ENCODE measurements around the gene SLC6A16.
"Not testable (repeated sequence)": the region's sequence is repeated elsewhere in the genome, so short reads cannot be mapped to it uniquely, and the experiment has no call there.

SLC6A16 gene

DNA sequence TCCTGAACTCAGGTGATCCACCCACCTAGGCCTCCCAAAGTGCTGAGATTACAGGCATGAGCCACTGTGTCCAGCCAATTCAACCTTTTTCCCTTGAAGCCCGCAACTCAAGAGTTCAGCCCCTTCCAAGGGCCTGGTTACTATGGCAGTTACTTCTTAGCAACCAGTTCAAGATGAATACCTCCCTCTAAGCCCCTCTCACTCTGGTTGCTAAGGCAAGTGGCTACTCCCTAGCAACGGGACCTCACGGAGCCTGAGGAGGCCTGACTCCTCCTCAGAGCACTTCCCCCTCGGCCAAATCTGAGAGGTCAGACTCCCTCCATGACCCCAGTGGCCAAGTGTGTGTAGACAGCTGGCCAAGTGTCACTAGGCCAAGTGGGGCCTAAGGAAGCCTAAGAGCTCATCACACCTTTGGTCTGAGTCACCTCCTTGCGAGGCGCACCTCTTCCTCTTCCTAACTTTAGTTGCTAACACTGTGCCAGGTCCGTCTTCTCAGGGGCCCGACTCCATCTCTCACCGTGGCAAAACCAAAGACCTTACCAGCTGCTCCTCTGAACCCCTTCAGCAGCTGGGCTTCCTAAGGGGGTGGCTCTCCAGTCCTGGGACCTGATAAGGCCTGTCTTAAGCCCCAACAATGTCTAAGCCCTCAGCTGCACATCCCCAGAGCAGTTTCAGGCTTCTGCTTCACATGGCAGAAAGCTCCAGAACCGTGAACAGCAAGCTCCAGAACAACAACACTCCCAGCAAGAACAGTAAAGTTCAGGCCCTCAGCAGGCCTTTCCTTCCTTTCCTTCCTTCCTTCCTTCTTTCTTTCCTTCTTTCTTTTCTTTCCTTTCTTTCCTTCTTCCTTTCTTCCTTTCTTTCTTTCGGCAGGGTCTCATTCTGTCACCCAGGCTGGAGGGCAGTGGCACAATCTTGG is 19.8 kb upstream of the SLC6A16 start:
- DNase-seq: no peak

DNA sequence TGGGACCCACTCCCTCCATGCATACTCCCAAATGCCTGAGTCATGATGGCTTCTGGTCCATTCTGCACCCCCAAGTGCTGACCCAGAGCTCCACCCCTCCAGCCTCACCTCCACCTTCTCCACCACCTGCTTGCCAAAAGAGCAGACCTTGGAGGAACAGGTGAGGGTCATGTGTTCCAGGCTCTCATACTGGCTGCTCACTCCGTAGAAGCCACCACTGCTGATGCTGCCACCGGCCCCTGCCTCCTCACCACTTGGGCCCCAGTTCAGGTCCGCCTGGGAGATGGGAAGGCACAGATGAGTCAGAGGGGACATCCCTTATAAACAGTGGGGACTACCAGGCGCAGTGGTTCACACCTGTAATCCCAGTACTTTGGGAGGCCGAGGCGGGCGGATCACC is 18.1 kb upstream of the SLC6A16 start:
- DNase-seq: no peak

DNA sequence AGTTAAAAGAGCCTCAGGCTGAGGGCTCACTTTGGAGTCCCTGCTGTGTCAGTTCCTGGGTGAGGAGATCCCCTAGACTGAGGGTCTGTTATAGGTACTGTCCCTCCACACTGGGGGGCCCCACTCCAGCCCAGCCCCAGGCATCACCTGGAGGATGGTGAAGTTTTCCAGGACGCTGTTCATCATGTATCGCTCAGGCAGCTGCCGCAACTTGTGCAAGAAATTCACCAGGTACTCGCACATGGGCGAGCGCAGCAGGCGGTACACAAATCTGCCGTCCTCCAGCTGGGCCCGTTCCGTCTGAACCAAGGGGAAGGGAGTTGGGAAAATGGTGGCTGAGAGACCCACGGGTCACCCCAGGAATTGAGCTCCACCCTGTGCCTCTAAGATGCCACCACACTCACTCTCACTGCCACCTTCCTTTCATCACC is 17.3 kb upstream of the SLC6A16 start:
- no peak for DNase-seq

DNA sequence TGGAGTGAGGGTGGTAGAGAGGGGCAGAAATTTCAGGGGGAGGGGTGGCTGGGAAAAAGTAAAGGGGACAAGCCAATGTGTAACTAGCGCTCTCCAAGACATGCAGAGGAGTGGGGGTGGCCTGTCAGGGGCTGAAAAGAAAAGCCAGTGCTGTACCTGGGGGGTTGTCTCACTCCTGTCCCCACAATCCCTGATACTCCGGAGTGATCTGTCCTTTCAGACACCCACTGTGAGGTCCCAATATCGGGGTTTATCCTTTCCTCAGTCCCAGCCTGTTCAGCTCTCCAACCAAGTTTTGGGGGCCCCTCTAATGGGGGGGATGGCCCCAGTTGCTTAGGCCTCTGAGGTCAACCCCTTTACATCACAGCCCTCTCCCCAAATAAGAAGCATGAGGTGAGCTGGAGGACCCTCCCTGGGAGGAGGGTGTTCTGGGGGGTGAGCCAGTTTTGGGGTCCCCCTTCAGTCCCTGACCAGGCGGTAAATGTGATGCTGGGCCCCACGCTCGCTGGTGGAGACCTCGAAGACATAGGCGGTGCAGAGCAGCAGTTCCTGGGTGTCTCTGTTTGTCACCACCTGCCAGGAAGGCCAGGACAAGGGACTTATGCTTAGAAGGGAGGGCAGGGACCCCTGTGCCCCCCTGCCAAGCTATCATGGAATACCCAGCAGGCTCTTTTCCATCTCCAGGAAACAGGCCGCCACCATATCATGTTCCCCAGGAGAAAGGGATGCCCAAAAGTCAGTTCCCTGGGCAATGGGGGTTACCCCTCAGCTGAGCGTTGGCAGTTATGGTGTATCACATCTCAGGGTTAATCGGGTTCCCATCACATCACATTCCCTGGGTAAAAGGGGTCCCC is 16.1 kb upstream of the SLC6A16 start:
- no peak for DNase-seq

DNA sequence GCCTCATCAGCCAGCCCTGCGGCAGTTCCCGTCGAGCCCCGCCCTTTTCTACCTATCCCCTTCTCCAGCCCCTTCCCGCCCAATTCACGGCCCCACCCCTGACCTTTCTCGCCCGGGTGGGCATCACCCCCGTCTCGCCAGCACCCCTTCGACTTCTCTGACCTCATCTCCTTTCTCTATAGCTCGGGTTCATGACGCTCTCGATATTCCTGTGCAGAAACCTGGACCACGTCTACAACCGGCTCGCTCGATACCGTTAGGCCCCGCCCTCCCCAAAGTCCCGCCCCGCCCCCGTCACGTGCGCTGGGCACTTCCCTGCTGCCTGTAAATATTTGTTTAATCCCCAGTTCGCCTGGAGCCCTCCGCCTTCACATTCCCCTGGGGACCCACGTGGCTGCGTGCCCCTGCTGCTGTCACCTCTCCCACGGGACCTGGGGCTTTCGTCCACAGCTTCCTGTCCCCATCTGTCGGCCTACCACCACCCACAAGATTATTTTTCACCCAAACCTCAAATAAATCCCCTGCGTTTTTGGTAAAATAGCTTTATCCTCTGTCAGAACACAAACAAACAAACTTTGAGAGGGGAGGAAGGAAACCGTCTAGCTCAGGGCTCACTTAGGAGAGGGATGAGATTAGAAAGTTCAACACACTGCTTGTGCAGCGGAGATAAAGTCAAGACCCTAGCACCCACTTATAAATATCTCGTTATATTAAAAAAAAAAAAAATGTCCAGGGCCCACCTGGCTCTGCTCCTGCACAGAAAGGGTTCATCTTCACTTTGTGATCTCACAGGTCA is 15.3 kb upstream of the SLC6A16 start:
- DNase-seq: peak; percentile 37

DNA sequence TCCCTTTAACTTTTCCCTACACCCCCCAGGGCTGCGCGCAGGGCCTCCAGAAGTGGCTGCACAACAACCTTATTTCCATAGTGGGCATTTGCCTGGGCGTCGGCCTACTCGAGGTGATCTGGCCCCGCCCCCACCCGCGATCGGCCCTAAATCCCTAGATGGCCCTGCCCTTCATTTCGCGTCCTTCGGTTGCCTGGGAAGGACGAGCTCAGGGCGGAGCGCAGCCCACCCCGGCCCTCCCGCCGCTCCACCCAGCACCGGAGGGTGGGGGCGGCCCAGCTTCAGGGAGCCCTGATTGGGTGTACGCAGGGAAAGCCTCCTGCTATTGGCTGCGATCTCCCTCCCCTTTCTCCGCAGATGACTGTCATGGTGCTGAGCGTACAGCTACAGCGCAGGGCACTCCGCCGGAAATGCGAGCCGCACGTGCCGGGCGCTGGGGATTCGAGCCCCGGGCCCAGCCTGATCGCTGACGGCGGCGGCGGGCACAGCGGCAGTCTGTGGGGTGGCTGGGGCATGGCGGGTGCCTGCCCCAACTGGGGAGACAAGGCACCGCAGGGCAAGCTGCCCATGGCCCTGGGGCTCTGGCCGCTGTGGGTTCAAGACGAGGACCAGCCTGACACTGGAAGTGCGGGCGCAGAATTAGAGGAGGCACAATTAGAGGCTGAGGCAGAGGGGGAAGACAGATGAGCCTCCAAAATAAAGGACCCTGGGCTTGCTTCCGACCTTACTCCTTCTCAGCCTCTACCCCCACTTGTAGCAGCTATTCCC is 14.5 kb upstream of the SLC6A16 start:
- peak; percentile 87 for DNase-seq

DNA sequence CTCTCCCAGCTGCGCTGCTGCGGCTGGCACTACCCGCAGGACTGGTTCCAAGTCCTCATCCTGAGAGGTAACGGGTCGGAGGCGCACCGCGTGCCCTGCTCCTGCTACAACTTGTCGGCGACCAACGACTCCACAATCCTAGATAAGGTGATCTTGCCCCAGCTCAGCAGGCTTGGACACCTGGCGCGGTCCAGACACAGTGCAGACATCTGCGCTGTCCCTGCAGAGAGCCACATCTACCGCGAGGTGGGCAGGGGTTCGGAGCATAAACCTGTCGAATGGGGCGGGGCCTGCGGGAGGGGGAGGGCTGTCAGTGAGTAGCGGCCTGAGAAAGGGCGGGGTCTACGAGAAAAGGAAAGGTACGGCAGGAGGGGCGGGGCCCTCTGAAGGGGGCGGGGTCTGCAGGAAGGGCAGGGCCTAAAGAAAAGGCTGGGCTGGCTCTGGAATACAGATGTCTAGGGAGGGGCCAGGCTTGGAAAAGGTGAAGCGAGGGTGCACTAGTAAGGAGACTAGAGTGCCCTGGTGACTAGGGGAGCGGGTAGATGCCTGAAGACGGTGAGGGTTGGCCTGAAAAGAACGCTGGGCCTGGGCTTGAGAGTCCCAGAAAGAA is 13.8 kb upstream of the SLC6A16 start:
- DNase-seq: no peak

DNA sequence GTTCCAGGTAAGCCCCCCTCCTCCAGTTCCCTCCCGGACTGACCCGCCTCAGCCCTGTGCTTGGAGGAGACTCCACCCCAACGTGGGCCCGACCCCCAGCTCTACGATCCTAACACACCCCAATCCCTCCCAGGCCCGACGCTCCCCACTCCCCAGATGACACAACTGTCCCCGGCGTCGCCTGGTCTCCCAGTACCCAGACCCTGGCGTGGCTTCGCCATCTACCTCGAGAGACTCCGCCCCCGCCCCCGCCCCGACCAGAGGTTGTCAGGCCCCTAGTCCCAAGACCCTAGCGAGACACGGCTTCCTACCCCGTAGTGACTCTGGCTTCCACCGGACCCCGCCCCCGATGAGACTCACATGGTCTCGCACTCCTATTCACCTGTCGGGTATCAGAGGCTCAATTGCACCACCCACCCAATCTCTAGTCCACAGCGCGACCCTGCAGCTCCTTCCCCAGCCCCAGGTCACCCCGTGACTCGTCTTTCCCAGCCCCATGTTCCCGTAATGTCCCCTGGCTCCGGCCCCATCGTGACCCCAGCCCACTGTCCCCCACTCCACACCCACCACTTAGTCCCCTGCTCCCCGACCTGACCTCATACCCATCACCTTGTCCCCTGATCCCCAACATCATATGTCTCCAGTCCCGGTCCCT is 13.2 kb upstream of the SLC6A16 start:
- no peak for DNase-seq

DNA sequence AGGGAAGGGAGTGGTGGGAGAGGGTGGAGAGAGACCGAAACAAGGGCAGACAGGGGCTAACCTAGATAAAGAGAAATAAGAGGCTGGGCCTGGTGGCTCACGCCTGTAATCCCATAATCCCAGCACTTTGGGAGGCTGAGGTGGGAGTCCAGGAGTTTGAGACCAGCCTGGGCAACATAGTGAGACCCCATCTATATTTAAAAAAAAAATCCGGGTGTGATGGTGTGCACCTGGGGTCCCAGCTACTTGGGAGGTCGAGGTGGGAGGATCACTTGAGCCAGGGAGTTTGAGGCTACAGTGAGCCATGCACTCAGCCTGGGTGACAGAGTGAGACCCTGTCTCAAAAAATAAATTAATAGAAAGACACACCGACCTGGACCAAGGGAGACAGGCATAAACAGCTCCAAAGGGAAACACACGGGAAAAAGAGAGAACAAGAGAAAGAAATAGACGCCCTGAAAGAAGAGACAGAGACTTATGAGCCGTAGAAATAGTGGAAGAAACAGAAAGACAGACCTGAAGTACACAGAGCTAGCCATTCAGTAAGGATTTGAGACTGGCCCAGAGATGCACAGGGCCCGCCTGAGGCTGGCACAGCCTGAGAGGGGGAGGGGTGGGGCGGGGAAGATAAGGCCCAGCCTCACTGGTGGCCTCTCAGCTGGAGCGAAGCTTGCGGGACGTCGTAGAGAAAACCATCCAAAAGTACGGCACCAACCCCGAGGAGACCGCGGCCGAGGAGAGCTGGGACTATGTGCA is 12.5 kb upstream of the SLC6A16 start:
- DNase-seq: no peak

DNA sequence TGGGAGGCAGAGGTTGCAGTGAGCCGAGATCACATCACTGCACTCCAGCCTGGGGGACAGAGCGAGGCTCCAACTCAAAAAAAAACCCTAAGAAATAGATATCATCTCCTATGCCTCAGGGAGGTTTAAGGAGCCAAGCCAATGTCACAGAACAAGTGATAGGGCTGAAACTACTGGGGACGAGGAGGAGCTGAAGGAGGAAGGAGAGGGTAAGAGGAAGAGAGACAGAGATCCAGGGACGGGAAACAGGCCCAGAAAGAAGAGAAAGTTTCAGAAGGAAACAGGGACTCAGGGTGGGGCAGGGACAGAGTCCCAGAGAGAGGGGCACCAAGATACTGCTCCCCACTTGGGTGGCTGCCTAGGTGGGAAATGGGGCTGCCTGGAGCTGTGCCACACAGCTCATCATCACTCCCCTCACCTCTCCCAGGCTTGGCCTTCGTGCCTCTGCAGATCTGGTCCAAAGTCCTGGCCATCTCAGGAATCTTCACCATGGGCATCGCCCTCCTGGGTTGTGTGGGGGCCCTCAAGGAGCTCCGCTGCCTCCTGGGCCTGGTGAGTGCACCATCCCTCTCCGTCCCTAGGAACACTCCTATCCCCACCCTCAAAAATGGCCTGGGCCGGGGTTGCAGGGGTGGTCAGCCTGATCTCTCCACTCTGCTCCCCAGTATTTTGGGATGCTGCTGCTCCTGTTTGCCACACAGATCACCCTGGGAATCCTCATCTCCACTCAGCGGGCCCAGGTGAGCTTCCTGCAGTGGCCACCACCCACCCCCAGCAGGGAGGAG is 11.7 kb upstream of the SLC6A16 start:
- DNase-seq: no peak

DNA sequence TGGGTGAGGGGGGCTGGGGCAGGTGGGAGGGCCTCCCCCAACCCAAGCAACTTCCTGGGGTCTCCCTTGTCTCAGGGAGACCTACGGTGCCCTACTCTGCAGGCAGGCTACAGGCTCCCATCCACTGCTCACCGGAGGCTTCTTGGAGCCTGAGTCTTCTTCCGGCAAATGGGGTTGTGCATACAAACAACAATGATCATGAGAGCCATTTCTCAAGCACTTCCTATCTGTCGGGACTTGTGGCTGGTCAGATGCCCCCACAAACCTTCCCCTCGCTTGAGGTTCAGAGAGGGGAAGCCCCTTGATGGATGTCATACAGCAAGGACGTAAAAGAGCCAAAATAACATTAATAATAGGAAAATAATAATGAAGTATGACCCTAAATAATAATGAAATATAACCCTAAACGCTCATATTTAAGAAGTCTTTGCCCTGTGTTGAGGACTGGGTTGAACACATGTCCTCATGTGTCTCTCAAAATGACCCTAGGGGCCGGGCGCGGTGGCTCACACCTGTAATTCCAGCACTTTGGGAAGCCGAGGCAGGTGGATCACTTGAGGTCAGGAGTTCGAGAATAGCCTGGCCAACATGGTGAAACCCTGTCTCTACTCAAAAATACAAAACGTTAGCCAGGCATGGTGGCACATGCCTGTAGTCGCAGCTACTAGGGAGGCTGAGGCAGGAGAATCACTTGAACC is 10.9 kb upstream of the SLC6A16 start:
- no peak for DNase-seq

DNA sequence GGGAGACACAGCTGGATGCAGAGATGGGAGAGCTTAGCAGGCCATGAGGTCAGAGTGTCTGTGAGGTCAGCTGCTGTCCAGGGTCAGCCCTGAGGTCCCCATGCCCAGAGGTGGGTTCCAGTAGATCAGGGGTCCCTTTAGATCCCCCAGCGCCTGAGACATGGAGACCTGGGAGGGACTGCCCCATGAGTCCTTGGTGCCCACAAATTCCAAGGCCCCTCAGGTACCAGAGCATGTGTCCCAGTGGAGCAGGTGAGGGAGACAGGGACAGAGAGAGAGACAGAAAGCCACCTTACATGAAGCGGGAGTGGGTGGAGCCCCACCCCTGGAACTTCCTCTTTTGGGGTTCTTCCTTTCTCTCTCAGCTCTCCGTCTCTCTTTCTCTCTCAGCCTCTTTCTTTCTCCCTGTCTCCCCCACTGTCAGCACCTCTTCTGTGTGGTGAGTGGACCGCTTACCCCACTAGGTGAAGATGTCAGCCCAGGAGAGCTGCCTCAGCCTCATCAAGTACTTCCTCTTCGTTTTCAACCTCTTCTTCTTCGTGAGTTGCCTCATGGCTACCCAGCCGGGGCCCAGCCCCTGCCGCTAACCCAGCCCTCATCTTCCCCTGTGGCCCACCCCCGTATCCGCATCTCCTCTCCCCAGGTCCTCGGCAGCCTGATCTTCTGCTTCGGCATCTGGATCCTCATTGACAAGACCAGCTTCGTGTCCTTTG is 10.2 kb upstream of the SLC6A16 start, which contains the start of gene CD37:
Gene CD37, plus strand, starts transcription at position 336 of the 713 bp plus-strand sequence. Its CDS starts 135 bp downstream, at position 471.
- DNase-seq: no peak

DNA sequence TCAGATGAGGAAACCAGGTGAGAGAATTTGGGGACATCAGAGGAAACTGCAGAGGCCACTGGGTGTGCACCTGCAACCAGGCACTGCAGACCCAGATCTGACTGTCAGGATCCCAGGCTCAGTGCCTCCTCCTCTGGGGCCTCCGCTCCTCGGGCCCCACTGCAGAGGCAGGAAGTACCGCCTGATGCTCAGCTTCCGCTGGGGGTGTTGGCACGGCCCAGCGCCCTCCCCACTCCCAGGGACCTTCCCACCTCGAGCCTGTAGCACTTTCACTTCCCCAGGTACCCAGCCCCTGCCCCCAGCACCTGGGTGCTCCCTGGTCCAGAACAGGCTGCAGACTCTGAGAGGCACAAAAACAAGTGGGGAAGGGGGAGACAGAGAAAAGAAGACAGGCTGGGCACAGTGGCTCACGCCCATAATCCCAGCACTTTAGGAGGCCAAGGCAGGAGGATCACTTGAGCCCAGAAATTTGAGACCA is 8.9 kb upstream of the SLC6A16 start:
- no peak for DNase-seq

DNA sequence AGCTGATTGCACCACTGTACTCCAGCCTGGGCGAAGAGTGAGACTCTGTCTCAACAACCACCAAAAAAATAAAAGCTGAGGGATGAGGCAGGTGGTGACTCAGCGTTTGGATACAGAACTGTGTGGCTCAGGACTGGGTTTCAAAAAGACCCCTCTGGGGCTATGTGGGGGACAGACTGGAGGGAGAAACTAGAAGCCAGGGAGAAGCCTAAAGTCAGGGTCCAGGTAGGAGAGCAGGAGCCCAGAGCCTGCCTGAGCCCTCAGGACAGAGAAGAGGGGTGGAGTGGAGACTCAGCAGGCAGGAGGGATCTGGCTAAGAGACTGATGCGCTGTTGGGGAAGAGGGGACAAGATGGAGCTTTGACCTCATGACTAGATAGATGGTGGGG is 8.4 kb upstream of the SLC6A16 start:
- DNase-seq: no peak

DNA sequence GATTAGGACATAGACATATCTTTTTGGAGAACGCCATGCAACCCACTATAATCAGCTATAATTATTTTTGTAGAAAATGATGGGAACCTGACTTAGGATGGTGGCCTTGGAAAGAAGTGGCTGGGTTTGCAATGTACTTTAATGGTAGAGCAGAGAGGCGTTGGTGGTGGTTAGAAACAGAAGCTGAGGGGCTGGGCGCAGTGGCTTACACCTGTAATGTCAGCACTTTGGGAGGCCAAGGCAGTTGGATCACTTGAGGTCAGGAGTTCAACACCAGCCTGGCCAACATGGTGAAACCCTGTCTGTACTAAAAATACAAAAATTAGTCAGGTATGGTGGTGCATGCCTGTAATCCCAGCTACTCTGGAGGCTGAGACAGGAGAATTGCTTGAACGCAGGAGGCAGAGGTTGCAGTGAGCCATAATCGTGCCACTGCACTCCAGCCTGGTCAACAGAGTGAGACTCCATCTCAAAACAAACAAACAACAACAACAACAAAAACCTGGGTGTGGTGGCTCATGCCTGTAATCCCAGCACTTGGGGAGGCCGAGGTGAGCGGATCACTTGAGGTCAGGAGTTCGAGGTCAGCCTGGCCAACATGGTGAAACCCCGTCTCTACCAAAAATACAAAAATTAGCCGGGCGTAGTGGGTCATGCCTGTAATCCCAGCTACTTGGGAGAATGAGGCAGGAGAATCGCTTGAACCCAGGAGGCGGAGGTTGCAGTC is 7.9 kb upstream of the SLC6A16 start:
- not testable (repeated sequence) for DNase-seq

DNA sequence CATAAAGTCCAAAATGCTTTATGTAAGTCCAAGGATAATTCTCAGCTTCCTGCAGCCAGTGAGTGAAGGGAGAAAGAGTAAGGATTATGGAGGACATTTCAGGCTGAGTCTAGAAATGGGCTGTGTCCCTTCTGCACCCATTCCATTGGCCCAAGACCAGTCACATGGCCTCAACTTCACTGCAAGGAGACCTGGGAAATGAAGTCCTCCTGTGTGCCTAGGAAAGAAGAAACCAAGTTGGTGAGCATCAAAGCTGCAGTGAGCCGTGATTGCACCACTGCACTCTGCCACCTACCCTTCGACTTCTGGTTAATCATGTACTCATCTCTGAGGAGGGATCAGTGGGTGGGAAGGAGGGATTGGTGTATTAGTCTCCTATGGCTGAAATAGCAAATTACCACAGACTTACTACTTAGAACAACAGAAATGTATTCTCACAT is 6.6 kb upstream of the SLC6A16 start:
- DNase-seq: peak; percentile 7

DNA sequence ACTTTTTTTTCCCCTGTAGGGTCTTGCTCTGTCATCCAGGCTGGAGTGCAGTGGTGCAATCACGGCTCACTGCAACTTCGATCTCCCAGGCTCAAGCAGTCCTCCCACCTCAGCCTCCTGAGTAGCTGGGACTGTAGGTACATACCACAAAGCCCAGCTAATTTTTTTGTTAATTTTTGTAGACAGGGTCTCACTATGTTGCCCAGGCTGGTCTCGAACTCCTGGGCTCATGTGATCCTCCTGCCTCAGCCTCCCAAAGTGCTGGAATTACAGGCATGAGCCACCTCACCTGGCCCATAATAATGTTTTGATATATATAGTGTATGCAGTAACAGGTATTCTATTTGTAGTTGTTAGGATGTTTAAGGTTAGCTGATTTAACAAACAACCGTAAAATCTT is 6.2 kb upstream of the SLC6A16 start:
- DNase-seq: not testable (repeated sequence)

Measured in NCI-H2227 treated with DMSO at 0.1 percent for 48 hours (cell line).